Measurements from ENCODE around the gene EVX2.

- TF ChIP-seq SNAPC5 (CRISPR knock-in tag; IDR thresholded peaks at IDR 0.05) (no peak), CBFA2T2 (conservative IDR thresholded peaks at IDR 0.05) (no peak), UBTF (IDR thresholded peaks at IDR 0.05; ENCODE audit: borderline replicate concordance in 1 of 2, low read depth in 2 of 2, low read length in 2 of 2) (no peak), POLR2AphosphoS5 (IDR thresholded peaks at IDR 0.05; ENCODE audit: control insufficient read depth, insufficient read depth, low read depth, low read length) (no peak), NBN (IDR thresholded peaks at IDR 0.05; ENCODE audit: low read depth) (no peak), ZNF197 (CRISPR knock-in tag; IDR thresholded peaks at IDR 0.05; ENCODE audit: low read depth) (no peak)
Measured at GRCh38 chr2:176122683-176123410, 39.1 kb upstream of the EVX2 start, which contains the start of gene HOXD9.
